ENCODE measurements around the gene RPE. TPM values are rescaled to one million over a fixed set of nuclear protein-coding genes. Genes with fewer than 3 reads are reported as not detected.

RPE gene
- total and polyA plus RNA-seq, 10 of the 15 experiments (the other 5 are each of a cell fraction or from before 2014, with no cell fraction given): 41.5 to 75.3 (median 46.8) TPM

GRCh38 chr2:210049831-210050230 is 47.4 kb downstream of the RPE start (continued):
- TF ChIP-seq ZBTB4 (CRISPR knock-in tag; IDR thresholded peaks at IDR 0.05) (no peak), SREBF1 (IDR thresholded peaks at IDR 0.05; ENCODE audit: low read length) (no peak), E2F8 (IDR thresholded peaks at IDR 0.05; ENCODE audit: low read depth, partially characterized antibody) (no peak), NRF1 (conservative IDR thresholded peaks at IDR 0.05; ENCODE audit: low read depth, low read length) (no peak), SUPT20H (IDR thresholded peaks at IDR 0.05; ENCODE audit: borderline replicate concordance, control insufficient read depth, low read depth, low read length) (no peak), ZNF622 (IDR thresholded peaks at IDR 0.05) (no peak)
- TF ChIP-seq, protein P1, sequence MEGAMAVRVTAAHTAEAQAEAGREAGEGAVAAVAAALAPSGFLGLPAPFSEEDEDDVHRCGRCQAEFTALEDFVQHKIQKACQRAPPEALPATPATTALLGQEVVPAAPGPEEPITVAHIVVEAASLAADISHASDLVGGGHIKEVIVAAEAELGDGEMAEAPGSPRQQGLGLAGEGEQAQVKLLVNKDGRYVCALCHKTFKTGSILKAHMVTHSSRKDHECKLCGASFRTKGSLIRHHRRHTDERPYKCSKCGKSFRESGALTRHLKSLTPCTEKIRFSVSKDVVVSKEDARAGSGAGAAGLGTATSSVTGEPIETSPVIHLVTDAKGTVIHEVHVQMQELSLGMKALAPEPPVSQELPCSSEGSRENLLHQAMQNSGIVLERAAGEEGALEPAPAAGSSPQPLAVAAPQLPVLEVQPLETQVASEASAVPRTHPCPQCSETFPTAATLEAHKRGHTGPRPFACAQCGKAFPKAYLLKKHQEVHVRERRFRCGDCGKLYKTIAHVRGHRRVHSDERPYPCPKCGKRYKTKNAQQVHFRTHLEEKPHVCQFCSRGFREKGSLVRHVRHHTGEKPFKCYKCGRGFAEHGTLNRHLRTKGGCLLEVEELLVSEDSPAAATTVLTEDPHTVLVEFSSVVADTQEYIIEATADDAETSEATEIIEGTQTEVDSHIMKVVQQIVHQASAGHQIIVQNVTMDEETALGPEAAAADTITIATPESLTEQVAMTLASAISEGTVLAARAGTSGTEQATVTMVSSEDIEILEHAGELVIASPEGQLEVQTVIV (IDR thresholded peaks at IDR 0.05; ENCODE audit: borderline replicate concordance, partially characterized antibody): no peak

All from GM12878 (cell line).